PC-3 (cell line): ENCODE results near the gene CCDC159. TPM values are rescaled to one million over a fixed set of nuclear protein-coding genes. Genes with fewer than 3 reads are reported as not detected.

Source experiments
- ATAC-seq: fragments of 200-7000 bp; cut with Tn5 transposase; 2 replicates; pipeline ENCODE4 v1.9.1; 2020; ENCODE audit warnings: mild to moderate bottlenecking, moderate library complexity
- BruUV-seq: library from RNA; stranded (reverse); fragments of 400-500 nt; replicated peaks from 2 replicates; lab custom pipeline; 2021; lab: Mats Ljungman, UMichigan
- CTCF ChIA-PET: fragments of 300-600 bp; sonication (Branson Sonifier 250); formaldehyde crosslinking; loops from one replicate; lab custom pipeline; 2022; ENCODE audit warnings: antibody characterized with exemption; lab: Charles Lee
- POLR2A ChIA-PET: fragments of 300-600 bp; sonication (Branson Sonifier 250); formaldehyde crosslinking; loops from one replicate; lab custom pipeline; 2022; ENCODE audit warnings: antibody characterized with exemption; ENCODE audit not compliant: unreplicated experiment; lab: Charles Lee
- DNase-seq: peaks from one replicate; pipeline ENCODE4 v3.0.0-alpha.2; 2015
- H2AFZ ChIP-seq: fragments of 300-600 bp; sonication (generic); 2 replicates; pipeline ENCODE4 v1.6.0; 2016; ENCODE audit warnings: antibody characterized with exemption, low read length
- H3F3A ChIP-seq: fragments of 300-600 bp; sonication (generic); one replicate; pipeline ENCODE4 v1.6.0; 2017; ENCODE audit warnings: antibody characterized with exemption, low read length, control low read depth, mild to moderate bottlenecking; ENCODE audit not compliant: unreplicated experiment
- H3K27ac ChIP-seq: fragments of 300-600 bp; sonication (generic); 2 replicates; pipeline ENCODE4 v1.5.1; 2016; ENCODE audit warnings: mild to moderate bottlenecking, low read length
- H3K27me3 ChIP-seq: fragments of 300-600 bp; sonication (generic); 2 replicates; pipeline ENCODE4 v1.6.1; 2016; ENCODE audit warnings: low read length, mixed read lengths
- H3K36me3 ChIP-seq: fragments of 300-600 bp; sonication (generic); 2 replicates; pipeline ENCODE4 v1.6.1; 2016; ENCODE audit warnings: low read depth, mixed run types, low read length, mixed read lengths
- H3K4me1 ChIP-seq: fragments of 300-600 bp; sonication (generic); 2 replicates; pipeline ENCODE4 v1.5.1; 2016; ENCODE audit warnings: low read length; ENCODE audit not compliant: insufficient read depth
- H3K4me2 ChIP-seq: fragments of 300-600 bp; sonication (generic); 2 replicates; pipeline ENCODE4 v1.6.0; 2016; ENCODE audit warnings: low read length
- H3K4me3 ChIP-seq: fragments of 300-600 bp; sonication (generic); 2 replicates; pipeline ENCODE4 v1.5.1; 2016; ENCODE audit warnings: mild to moderate bottlenecking, low read length, mixed read lengths
- H3K79me2 ChIP-seq: fragments of 300-600 bp; sonication (generic); 2 replicates; pipeline ENCODE4 v1.6.1; 2017; ENCODE audit warnings: low read length, mixed read lengths
- H3K9ac ChIP-seq: fragments of 300-600 bp; sonication (generic); 2 replicates; pipeline ENCODE4 v1.6.0; 2016; ENCODE audit warnings: mild to moderate bottlenecking, low read length
- H3K9me2 ChIP-seq: fragments of 300-600 bp; sonication (generic); replicated peaks from 2 replicates; pipeline ENCODE4 v1.6.1; 2016; ENCODE audit warnings: mixed run types, low read length, mixed read lengths
- H3K9me3 ChIP-seq: fragments of 300-600 bp; sonication (generic); 2 replicates; pipeline ENCODE4 v1.6.1; 2016; ENCODE audit warnings: low read length, mixed read lengths
- H4K20me1 ChIP-seq: fragments of 300-600 bp; sonication (generic); 2 replicates; pipeline ENCODE4 v1.6.1; 2016; ENCODE audit warnings: low read length, mixed read lengths
- EZH2 ChIP-seq: fragments of 300-600 bp; sonication (generic); IDR thresholded peaks from one replicate; pipeline ENCODE4 v1.6.1; 2017; ENCODE audit warnings: antibody characterized with exemption, mild to moderate bottlenecking, low read length; ENCODE audit not compliant: unreplicated experiment
- EZH2phosphoT487 ChIP-seq: fragments of 300-600 bp; sonication (generic); IDR thresholded peaks from 2 replicates; pipeline ENCODE4 v1.6.1; 2018; ENCODE audit warnings: mild to moderate bottlenecking, antibody characterized with exemption, low read length, borderline replicate concordance
- intact Hi-C: fragments of 100-400 bp; cut with micrococcal nuclease; formaldehyde crosslinking; loops from 2 replicates; pipeline ENCODE4 v1.9.0; 2023
- total RNA-seq: library from RNA; depleted of rRNA; stranded (reverse); fragments of >200 nt; gene quantifications from 2 replicates; pipeline ENCODE4 v1.2.3, GENCODE V29; 2014
- TF ChIP-seq, protein P1 (sequence below): fragments of 300-600 bp; sonication (generic); conservative IDR thresholded peaks from 2 replicates; pipeline ENCODE4 v1.5.1; 2017; ENCODE audit warnings: antibody characterized with exemption, low read depth, mild to moderate bottlenecking, low read length

The CCDC159 gene
- total RNA-seq, 1 experiment from 2014 or later = 10.3 TPM

DNA sequence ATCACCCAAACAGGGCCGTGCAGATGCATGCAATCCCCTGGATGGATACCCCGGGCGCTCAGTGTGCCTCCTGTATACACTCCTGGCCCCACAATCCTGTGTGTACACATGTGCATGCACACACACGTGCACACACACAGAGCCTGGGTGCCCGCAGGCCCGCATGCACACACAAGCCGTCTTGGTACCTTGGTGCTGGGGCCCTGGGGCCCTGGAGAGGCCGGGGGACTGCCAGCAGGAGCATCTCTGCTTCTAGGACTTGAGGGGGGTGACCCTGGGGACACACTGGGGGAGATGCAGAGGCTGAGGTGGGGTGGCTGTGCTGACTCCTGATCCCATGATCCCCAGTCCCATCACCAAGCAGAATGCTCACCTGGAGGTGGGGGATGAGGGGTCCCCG, 53.3 kb downstream of the CCDC159 start:
- no peak overlapping the region for H3K27ac ChIP-seq
- CTCF ChIA-PET = no interaction called here
- BruUV-seq = no TSS peak
- no peak overlapping the region for H3K9ac ChIP-seq
- ATAC-seq (no peak), DNase-seq (no peak)
- H3K9me3 ChIP-seq = no peaks in the 10 kb centered on the region
- POLR2A ChIA-PET = no interaction called here
- intact Hi-C loops = no loop called here
- no peaks in the 10 kb centered on the region; the same call in 1 of the 2 replicates for H3K36me3 ChIP-seq
- TF ChIP-seq EZH2 (no peak), EZH2phosphoT487 (no peak)
- TF ChIP-seq, protein P1, sequence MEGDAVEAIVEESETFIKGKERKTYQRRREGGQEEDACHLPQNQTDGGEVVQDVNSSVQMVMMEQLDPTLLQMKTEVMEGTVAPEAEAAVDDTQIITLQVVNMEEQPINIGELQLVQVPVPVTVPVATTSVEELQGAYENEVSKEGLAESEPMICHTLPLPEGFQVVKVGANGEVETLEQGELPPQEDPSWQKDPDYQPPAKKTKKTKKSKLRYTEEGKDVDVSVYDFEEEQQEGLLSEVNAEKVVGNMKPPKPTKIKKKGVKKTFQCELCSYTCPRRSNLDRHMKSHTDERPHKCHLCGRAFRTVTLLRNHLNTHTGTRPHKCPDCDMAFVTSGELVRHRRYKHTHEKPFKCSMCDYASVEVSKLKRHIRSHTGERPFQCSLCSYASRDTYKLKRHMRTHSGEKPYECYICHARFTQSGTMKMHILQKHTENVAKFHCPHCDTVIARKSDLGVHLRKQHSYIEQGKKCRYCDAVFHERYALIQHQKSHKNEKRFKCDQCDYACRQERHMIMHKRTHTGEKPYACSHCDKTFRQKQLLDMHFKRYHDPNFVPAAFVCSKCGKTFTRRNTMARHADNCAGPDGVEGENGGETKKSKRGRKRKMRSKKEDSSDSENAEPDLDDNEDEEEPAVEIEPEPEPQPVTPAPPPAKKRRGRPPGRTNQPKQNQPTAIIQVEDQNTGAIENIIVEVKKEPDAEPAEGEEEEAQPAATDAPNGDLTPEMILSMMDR = no peak
- H3K9me2 ChIP-seq = no peaks in the 10 kb centered on the region
- H3F3A ChIP-seq = no peaks in the 10 kb centered on the region
- H3K79me2 ChIP-seq = no peaks in the 10 kb centered on the region
- no peak overlapping the region for H2AFZ ChIP-seq
- H3K4me1 ChIP-seq = no peaks in the 10 kb centered on the region
- no peaks in the 10 kb centered on the region for H4K20me1 ChIP-seq
- no peak overlapping the region for H3K4me2 ChIP-seq
- no peaks in the 10 kb centered on the region for H3K27me3 ChIP-seq
- H3K4me3 ChIP-seq = no peak overlapping the region

GRCh38 chr19:11400798-11401197, 54.5 kb downstream of the CCDC159 start:
- Histone ChIP-seq H3K9me3 (no peaks in the 10 kb centered on the region), H3K9me2 (no peaks in the 10 kb centered on the region), H3K79me2 (no peaks in the 10 kb centered on the region), H3F3A (no peaks in the 10 kb centered on the region), H3K9ac (no peak overlapping the region), H3K36me3 (no peaks in the 10 kb centered on the region; the same call in 1 of the 2 replicates), H2AFZ (no peak overlapping the region), H4K20me1 (no peaks in the 10 kb centered on the region), H3K4me2 (no peak overlapping the region), H3K4me3 (no peak overlapping the region), H3K4me1 (no peaks in the 10 kb centered on the region), H3K27me3 (no peaks in the 10 kb centered on the region), H3K27ac (no peak overlapping the region)
- no peak for TF ChIP-seq EZH2
- TF ChIP-seq, protein P1 = no peak
- TF ChIP-seq EZH2phosphoT487 = no peak
- intact Hi-C loops = no loop called here
- ATAC-seq (no peak), DNase-seq (no peak)
- CTCF ChIA-PET = no interaction called here
- POLR2A ChIA-PET = no interaction called here
- BruUV-seq = no TSS peak

GRCh38 chr19:11401808-11402543, 55.7 kb downstream of the CCDC159 start:
- no peaks in the 10 kb centered on the region; the same call in 1 of the 2 replicates for H3K36me3 ChIP-seq
- H3K9ac ChIP-seq = no peak overlapping the region
- no peaks in the 10 kb centered on the region for H4K20me1 ChIP-seq
- no peak overlapping the region for H3K4me3 ChIP-seq
- no peak for ATAC-seq
- DNase-seq = no peak
- no peaks in the 10 kb centered on the region for H3K27me3 ChIP-seq
- TF ChIP-seq EZH2phosphoT487 (no peak), EZH2 (no peak)
- TF ChIP-seq, protein P1 = no peak
- no peak overlapping the region for H3K27ac ChIP-seq
- no peaks in the 10 kb centered on the region for H3K9me2 ChIP-seq
- intact Hi-C loops = no loop called here
- H3K4me1 ChIP-seq = no peaks in the 10 kb centered on the region
- ChIA-PET CTCF (interaction anchor here (0.5 kb wide), 1 partner anchor 24 kb away, joined by 3 read pairs; no protein-coding TSS in a partner anchor), POLR2A (no interaction called here)
- no peaks in the 10 kb centered on the region for H3F3A ChIP-seq
- no peak overlapping the region for H3K4me2 ChIP-seq
- no peaks in the 10 kb centered on the region for H3K9me3 ChIP-seq
- H2AFZ ChIP-seq = no peak overlapping the region
- H3K79me2 ChIP-seq = no peaks in the 10 kb centered on the region
- no TSS peak for BruUV-seq
